Breast epithelium (tissue), 3 donors: ENCODE results near the gene AMFR.

Experiments
- CTCF ChIP-seq, 3 donors: fragments of 450-650 bp; IDR thresholded peaks; one replicate each; pipeline ENCODE4 v1.5.1; 2016 to 2017; ENCODE audit warnings: antibody characterized with exemption in 3 of 3, mild to moderate bottlenecking in 3 of 3, moderate library complexity in 3 of 3
- POLR2A ChIP-seq: fragments of 450-650 bp; IDR thresholded peaks from one replicate; pipeline ENCODE4 v1.6.1; 2016; ENCODE audit warnings: antibody characterized with exemption, mild to moderate bottlenecking, moderate library complexity
- POLR2AphosphoS5 ChIP-seq, 3 donors: sonication (generic); formaldehyde crosslinking; IDR thresholded peaks; one replicate each; pipeline ENCODE4 v1.6.1; 2017; ENCODE audit warnings: antibody characterized with exemption in 3 of 3

- TF ChIP-seq CTCF (IDR thresholded peaks at IDR 0.05) (no peak), POLR2AphosphoS5 (IDR thresholded peaks at IDR 0.05) (no peak), POLR2A (no peak)
Measured at GRCh38 chr16:56371660-56371937, 53.7 kb downstream of the AMFR start.
